A172 (cell line): ENCODE measurements around the gene IGFBP7. TPM values are rescaled to one million over a fixed set of nuclear protein-coding genes. Genes with fewer than 3 reads are reported as not detected.

Experiments
- total RNA-seq: library from RNA; depleted of rRNA; stranded (reverse); fragments of >200 nt; shearing (Covaris generic); gene quantifications from 2 replicates; pipeline ENCODE4 v1.2.3, GENCODE V29; 2014; rRNA removed

IGFBP7 gene
- total RNA-seq, 1 experiment from 2014 or later, result 293 TPM

Other genes with a start within 250 kb of the IGFBP7 start
- gene REST, start 202.5 kb downstream of the IGFBP7 start, total RNA-seq, result 36.1 and 43.2 TPM in 2 replicates
- gene NOA1, start 132.8 kb downstream of the IGFBP7 start, total RNA-seq, result 11.0 and 12.0 TPM in 2 replicates
- gene POLR2B, start 131.5 kb downstream of the IGFBP7 start, total RNA-seq, result 138 and 174 TPM in 2 replicates